GM18499 (cell line): Measurements from ENCODE around the gene MIEN1.
"Not testable (repeated sequence)": the region's sequence is repeated elsewhere in the genome, so short reads cannot be mapped to it uniquely, and the experiment has no call there.

ENCODE experiments used
- ATAC-seq: cut with Tn5 transposase; IDR thresholded peaks from one replicate; pipeline ENCODE4 v1.9.1; 2021; ENCODE audit warnings: moderate number of reproducible peaks; ENCODE audit not compliant: insufficient read depth, unreplicated experiment

MIEN1 gene

DNA sequence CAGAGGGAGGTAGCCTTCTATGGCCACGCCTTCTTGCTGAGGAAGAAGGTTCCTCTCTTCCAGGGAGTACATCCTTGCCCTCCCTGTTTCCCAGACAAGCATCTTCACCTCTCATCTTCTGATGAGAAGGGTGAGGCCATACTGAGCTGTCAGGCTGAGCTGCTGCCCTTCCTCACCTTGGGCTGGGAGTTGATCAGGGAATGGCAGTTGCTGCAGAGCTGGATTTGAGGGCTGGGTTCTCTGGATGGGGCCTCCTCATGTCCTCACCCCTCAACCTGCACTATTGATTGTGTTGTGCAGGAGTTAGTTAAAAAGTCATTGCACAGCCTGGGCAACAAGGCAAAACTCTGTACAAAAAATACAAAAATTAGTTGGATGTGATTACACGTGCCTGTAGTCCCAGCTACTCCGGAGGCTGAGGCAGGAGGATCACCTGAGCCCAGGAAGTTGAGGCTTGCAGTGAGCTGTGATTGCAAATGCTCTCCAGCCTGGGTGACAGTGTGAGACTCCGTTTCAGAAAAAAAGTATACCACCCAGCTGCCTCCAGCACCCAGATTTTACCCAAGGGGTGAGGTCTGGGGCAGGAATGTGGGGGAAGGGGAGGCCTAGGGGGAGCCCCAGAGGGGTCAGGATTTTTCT lies 28.4 kb downstream of the MIEN1 start:
- no peak for ATAC-seq

DNA sequence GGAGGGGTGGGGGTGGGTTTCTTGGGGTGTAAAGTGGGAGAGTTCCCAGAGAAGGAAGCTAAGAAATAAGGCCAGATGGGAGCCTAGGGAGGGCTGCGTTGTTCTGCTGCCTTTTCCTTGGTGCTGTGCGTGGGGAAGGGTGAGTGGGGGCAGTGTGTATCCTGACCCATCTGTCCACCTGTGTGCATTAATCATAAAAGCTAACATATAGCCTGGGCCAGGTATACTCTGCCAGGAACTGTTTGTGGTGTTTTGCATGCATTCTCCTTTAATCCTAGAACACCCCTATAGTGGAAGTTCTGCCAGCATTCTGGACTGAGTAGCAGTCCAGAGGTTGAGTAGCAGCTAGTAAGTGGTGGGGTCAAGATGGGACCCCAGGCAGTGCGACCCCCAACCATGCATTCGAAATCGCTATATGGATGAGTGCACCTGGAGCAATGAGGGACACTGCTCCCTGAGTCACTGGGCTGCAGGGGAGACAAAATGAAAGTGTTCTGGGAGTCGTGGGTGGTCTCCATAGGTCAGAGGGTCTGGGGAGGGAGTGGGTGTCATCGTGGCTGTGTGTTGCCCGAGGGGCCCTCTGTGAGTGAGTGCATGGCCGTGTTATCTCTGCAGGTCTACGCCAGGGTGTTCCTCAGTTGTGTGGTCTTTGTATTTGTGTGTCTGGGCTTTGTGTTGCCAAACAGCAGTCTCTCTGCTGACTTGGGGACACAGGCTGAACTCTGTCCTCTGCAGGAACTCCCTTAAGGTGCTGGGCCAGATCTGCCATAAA lies 29.1 kb downstream of the MIEN1 start:
- ATAC-seq, result no peak

DNA sequence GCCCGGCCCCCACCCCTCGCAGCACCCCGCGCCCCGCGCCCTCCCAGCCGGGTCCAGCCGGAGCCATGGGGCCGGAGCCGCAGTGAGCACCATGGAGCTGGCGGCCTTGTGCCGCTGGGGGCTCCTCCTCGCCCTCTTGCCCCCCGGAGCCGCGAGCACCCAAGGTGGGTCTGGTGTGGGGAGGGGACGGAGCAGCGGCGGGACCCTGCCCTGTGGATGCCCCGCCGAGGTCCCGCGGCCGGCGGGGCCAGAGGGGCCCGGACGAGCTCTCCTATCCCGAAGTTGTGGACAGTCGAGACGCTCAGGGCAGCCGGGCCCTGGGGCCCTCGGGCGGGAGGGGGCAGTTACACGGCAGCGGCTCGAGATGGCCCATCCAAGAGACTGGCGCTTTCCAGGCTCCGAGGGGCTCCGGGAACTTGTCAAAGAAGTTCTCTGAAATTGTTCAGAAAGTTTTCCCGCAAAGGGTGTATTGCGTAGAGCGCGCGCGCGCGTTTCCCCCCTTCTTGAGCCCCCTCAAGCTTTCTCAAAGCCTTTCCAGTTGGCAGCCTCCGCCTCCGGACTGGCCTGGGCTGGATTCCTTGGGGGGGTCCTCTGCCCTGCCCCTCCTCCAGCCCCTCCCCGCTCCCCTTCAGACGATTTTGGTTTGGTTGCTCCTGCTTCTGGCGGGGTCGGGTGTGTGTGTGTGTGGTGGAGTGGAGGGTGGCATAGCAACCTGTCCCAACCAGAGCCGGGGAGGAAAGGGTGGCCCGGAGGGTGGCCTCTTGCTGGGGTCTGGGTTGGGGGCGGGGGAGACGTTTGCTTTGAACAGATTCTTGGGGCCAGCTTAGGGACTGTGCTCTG lies 30.0 kb downstream of the MIEN1 start:
- ATAC-seq, result no peak

DNA sequence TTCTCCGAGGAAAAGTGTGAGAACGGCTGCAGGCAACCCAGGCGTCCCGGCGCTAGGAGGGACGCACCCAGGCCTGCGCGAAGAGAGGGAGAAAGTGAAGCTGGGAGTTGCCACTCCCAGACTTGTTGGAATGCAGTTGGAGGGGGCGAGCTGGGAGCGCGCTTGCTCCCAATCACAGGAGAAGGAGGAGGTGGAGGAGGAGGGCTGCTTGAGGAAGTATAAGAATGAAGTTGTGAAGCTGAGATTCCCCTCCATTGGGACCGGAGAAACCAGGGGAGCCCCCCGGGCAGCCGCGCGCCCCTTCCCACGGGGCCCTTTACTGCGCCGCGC lies 30.5 kb downstream of the MIEN1 start, which contains the start of gene ERBB2:
Gene ERBB2, plus strand, starts transcription at position 247 of the 330 bp plus-strand sequence. CDS start 175 bp downstream, outside the sequence.
- ATAC-seq, result no peak

DNA sequence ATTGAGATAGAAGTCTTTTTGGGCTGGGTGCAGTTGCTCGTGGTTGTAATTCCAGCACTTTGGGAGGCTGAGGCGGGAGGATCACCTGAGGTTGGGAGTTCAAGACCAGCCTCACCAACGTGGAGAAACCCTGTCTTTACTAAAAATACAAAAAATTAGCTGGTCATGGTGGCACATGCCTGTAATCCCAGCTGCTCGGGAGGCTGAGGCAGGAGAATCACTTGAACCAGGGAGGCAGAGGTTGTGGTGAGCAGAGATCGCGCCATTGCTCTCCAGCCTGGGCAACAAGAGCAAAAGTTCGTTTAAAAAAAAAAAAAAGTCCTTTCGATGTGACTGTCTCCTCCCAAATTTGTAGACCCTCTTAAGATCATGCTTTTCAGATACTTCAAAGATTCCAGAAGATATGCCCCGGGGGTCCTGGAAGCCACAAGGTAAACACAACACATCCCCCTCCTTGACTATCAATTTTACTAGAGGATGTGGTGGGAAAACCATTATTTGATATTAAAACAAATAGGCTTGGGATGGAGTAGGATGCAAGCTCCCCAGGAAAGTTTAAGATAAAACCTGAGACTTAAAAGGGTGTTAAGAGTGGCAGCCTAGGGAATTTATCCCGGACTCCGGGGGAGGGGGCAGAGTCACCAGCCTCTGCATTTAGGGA lies 31.0 kb downstream of the MIEN1 start:
- not testable (repeated sequence) for ATAC-seq

DNA sequence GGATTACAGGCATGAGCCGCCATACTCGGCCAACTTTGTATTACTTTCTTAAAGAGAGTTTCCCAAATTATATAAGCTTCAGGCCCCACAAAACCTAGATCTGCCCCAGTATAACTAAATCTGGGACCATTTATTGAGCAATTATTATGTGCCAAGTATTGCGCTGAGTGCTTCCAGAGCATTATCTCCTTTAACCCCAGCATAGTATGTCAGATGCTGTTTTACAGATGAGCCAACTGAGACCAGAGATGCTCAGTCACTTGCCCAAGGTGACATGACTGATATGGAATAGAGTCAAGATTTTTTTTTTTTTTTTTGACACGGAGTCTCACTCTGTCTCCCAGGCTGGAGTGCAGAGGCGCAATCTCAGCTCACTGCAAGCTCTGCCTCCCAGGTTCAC lies 32.4 kb downstream of the MIEN1 start:
- no peak for ATAC-seq

DNA sequence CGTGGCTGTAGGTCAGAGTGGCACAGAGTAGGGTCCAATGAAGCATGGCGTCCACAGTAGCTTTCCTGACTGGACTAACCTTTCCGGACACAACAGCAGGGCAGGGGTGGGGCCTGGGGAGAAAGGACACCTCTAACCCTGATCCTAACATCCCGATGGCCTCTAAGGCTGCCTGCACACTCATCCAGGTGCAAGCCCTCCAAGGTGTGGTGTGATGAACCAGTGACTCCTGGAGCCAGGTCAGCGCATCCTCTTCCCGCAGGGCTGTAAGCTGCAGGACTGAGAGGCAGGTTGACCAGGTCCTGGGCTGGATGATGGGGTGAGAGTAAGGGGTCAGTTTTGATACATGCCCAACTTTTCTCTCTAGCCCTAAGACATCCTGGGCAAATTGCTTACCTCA lies 33.6 kb downstream of the MIEN1 start:
- no peak for ATAC-seq

DNA sequence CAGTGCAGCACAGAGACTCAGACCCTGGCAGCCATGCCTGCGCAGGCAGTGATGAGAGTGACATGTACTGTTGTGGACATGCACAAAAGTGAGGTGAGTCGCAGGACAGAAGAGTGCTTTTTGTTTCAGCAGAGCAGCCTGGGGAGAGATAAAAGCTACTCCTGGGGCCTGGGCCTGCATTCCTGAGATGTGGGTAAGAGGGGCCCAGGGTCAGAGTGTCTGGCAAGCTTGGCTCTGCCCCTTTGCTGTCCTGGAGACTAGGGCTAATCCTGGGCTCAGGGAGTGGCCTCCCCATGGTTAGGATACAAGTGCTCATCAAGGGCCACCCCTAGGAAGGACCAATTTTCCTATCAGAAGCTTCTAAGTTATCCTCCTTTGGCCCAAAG lies 35.2 kb downstream of the MIEN1 start:
- ATAC-seq, result no peak

DNA sequence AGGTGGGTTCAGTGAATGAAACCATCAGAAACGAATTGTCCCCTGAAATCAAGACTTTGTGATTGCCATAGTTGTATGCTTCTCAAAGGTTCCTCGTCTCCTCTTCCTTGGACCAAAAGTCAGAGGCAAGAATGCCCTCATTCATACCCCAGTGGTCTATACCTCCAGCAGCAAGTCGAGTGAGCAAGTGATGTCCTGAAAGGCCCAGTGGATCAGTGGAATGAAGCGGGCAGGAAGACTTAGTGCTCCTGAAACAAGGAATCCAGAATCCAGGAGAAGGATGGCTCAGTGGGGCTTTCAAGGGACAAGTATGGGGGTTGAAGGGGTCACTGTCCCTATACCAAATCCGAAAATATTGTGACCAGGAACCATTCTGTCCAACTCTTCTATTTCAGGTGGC lies 35.7 kb downstream of the MIEN1 start:
- ATAC-seq, result no peak

DNA sequence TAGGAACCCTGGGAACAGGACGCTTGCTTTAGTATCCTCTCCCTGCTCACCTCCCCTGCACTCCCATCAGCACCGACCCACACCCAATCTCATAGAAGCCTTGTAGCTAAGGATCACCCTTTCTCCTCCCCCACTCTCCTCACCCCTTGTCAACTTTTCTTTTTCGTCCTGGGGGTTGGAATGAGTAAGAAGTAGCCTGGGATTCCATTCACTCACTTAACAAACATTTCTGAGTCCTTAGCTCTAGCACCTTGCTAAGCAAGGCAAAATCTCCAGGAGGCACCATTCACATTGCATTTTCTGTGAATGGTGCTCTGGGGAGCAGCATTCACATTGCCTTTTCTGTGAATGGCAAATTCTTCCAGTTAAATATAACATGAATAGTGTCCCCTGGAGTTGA lies 41.4 kb downstream of the MIEN1 start:
- no peak for ATAC-seq

DNA sequence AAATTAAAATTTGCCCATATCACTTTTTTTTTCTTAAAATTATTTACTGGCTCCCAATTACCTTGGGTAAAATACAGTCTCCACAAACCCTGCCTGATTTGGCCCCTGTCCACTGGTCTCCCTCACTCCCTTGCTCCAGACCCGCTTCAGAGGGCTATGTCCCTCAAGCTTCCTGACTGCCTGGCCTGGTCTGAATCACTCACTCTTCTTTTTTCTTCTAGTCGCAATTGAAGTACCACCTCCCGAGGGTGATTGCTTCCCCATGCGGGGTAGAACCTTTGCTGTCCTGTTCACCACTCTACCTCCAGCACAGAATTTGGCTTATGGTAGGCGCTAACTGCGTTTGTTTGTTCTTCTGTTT lies 41.9 kb downstream of the MIEN1 start:
- ATAC-seq, result no peak

DNA sequence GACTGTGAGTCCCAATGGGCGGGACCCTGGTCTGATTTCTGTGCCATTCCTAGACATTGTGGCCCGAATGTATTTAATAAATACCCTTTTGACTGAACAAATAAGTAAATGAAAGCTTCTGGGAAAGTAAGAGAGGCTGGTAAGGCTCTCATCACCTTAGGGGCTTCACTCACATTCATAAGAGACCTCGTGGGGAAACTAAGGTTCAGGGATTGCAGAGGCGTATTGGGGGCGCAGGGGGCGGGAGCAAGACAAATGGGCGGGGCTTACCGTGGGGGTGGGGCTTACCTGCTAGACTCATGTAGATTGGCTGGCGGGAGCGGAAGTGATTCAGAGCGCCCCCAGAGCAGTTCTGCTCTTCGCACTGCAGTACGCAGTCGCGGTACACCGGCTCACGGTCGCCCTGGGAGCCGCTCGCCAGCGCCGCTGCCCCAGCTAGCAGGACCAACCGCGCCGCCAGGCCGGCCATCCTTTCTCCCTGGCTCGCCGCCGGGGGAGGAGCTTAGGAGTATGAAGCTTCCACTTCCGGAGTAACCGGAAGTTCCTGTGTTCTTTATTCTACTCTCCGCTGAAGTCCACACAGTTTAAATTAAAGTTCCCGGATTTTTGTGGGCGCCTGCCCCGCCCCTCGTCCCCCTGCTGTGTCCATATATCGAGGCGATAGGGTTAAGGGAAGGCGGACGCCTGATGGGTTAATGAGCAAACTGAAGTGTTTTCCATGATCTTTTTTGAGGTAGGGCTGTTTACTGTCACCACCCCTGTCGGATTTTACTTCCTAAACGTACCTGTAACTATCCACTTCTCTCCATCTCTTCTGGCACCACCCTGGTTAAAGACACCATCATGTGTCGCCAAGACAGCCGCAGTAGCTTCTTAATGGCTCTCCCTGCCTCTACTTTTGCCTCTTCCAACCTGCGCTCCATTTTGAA lies 42.5 kb downstream of the MIEN1 start, which contains the start of gene PGAP3:
Gene PGAP3, minus strand, starts transcription at position 512 of the 929 bp plus-strand sequence. Its CDS starts 43 bp downstream, at position 469.
- no peak for ATAC-seq

DNA sequence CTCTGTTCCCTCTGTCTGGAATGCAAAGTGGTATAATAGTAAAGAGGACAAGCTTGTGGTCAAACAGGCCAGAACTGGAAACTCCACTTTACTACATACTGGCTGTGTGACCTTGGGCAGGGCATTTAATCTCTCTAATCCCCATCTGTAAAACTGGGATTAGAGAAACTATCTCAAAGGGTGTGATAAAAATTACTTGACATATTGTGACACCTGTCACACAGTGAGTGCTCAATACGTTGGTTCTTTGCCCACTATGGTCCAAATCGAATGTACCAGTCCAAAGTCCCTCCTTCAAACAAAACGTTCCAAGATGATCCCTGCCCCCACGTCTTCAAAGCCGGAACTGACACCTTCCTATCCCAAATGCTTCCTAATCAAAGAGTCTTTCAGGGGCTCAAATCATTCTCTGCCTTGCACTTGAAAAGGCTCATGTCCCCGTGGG lies 43.2 kb downstream of the MIEN1 start:
- no peak for ATAC-seq

DNA sequence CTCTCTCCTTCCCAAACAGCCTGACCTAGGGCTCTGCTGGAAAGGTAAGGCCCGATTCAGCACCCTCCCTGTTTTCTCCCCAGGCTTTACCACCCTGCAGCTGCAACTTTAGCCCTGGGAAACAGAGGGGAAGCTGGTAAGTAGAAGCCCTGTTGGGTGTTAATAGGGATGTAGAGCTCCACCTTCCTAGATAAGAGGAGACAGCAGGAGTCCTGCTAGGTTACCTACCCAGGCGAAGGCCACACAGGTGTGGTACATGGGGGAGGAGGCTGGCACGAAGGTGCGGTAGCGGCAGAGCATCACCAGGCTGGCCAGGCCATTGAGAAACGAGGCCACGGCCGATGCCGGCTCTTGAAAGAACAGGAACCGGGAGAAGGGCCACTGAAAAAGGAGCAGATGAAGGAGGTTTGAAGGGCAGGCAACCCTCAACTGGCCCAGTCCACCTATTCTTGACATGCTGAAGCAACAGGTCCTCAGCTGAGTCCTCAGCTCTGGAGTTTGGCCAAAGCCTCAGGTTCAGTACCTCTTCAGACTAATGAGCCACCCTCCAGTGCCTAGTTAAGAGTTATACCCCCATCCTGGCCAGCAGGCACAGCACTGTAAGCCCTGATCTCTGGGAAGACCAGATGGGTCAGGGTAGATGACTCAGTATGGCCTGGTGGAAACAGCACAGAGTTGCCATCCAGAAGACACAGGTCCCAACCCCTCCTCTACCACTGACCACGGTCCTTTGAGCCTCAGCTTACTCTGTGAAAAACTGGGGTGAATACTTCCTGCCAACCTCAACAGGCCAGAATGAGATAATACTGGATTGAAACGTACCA lies 45.8 kb downstream of the MIEN1 start:
- no peak for ATAC-seq

DNA sequence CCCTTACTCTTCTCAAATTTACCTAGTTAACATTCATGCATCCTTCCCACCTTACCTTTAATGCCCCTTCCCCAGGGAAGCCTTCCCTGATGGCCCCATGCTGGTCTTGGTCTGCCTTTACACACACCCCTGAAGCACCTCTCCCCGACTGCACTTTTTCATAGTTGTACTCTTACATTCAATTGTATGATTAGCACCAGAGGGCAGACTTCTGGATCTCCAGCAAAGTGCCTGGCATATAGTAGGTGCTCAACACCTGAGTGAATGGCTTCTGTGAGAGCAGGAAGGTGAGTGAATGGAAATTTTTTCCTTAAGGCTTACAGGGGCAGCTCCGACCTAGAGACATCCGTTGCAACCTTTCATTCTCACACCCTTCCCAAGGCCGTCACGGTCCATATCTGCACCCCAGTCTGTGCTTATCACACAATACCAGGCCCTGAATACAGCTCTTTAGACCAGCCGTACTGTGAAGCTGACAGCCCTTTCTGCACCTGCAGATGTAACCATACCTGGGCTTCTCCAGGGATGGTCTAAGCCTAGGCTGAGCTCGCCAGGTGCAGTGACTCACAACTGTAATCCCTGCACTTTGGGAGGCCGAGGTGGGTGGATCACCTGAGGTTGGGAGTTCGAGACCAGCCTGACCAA lies 46.9 kb downstream of the MIEN1 start:
- no peak for ATAC-seq

DNA sequence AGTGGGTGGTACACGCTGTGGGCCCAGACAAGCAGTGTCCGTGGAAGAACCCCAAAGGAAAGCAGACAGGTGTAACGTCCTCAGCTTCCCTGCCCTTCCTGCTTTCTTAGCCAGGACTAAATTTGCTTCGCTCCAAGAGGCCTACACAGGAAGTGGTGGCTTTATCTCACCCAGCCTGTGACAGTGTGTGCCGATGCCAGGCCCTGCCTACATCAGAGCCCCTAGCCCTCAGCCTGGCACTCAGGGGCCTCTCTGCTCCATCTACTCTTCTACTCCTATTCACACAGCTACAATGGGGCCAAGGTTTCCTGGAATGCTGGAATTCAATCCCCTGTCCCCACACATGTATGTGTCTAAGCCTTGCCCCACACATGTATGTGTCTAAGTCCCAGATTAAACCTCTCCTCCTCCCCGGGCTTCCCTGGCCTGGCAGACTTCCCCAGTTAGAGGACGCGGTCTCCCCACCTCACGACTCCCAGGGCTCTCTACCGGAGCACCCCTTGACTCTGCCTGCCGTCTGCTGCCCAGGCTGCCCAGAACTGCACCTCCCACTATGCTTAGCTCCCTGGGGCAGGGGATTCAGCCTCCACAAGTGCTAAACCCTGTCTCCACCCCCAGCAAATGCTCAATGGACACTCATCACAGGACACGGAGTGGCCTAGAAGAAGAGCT lies 50.7 kb downstream of the MIEN1 start:
- ATAC-seq, result no peak
